Measurements from ENCODE around the gene XCL2.

GRCh38 chr1:168535536-168535935, 8.3 kb downstream of the XCL2 start:
- no peak for TF ChIP-seq CTCF (IDR thresholded peaks at IDR 0.05; ENCODE audit: borderline replicate concordance, extremely low read depth, low read length, poor library complexity, severe bottlenecking)
- no peak for TF ChIP-seq EZH2 (IDR thresholded peaks at IDR 0.05; ENCODE audit: borderline replicate concordance, low read depth, low read length, severe bottlenecking)

Data from DND-41 (cell line).